Astrocyte of the spinal cord (primary cell): ENCODE measurements around the gene NKAPD1.
"Not testable (repeated sequence)": the region's sequence is repeated elsewhere in the genome, so short reads cannot be mapped to it uniquely, and the experiment has no call there.

ENCODE experiments used
- DNase-seq: peaks from one replicate; pipeline ENCODE4 v3.0.0; 2011; ENCODE audit warnings: low read depth, low spot score
- H3K4me3 ChIP-seq: 2 replicates; pipeline ENCODE4 v1.5.1; 2011; ENCODE audit warnings: low read depth, mild to moderate bottlenecking, low read length, moderate library complexity
- in situ Hi-C: cut with HindIII; loops from 2 replicates; pipeline ENCODE4 v1.10.0; 2017; ENCODE audit warnings: low sequenced_read_pairs
- TF ChIP-seq, protein P1 (sequence below): IDR thresholded peaks from 2 replicates; pipeline ENCODE4 v1.5.1; 2012; ENCODE audit warnings: low read depth, mild to moderate bottlenecking, low read length, inconsistent platforms

The NKAPD1 gene

DNA sequence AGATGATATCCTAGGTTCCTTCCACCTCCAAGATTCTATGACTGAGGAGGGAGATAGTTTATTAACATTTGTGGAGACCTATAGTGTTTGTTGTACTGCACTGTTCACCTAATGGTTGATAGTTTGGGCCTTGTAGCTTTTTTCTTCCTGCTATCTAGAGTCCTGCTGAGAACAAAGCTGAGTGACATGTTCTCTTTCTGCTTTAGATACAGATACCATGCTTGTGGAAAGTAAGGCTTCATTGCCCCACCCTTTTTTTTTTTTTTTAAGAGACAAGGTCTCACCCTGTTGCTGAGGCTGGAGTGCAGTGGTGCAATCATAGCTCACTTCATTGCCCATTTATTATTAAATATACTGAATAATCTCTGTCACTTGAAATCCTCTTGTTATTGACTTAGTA is 36.6 kb upstream of the NKAPD1 start:
- in situ Hi-C loops, result no loop called here
- TF ChIP-seq, protein P1, sequence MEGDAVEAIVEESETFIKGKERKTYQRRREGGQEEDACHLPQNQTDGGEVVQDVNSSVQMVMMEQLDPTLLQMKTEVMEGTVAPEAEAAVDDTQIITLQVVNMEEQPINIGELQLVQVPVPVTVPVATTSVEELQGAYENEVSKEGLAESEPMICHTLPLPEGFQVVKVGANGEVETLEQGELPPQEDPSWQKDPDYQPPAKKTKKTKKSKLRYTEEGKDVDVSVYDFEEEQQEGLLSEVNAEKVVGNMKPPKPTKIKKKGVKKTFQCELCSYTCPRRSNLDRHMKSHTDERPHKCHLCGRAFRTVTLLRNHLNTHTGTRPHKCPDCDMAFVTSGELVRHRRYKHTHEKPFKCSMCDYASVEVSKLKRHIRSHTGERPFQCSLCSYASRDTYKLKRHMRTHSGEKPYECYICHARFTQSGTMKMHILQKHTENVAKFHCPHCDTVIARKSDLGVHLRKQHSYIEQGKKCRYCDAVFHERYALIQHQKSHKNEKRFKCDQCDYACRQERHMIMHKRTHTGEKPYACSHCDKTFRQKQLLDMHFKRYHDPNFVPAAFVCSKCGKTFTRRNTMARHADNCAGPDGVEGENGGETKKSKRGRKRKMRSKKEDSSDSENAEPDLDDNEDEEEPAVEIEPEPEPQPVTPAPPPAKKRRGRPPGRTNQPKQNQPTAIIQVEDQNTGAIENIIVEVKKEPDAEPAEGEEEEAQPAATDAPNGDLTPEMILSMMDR, result no peak
- DNase-seq, result no peak
- H3K4me3 ChIP-seq, result no peak overlapping the region

GRCh38 chr11:112042161-112042960 is 31.7 kb upstream of the NKAPD1 start:
- in situ Hi-C loops, result no loop called here
- peak; percentile 65 for DNase-seq
- TF ChIP-seq, protein P1, result no peak

DNA sequence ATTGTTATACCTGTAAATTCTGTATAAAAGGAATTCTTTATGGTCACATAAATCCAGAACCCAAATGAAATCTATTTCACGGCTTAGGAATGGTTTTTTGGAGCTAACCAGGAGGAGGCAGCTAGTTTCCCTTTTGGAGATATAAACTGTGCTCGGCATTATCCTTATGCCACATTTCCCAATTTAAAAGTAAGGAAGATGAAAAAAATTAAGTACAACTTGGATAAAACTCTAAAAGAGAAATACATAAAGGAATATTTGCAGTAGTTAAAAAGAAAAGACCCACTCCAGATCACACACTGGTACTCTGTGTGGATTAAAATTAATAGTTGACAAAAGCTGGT is 31.2 kb upstream of the NKAPD1 start:
- H3K4me3 ChIP-seq, result no peak overlapping the region
- TF ChIP-seq, protein P1, result no peak
- DNase-seq, result no peak
- in situ Hi-C loops, result no loop called here

More at GRCh38 chr11:112042161-112042960, 31.7 kb upstream of the NKAPD1 start:
- H3K4me3 ChIP-seq, result no peak overlapping the region

- TF ChIP-seq, protein P1, result no peak
- no peak for DNase-seq
- no peak overlapping the region for H3K4me3 ChIP-seq
- in situ Hi-C loops, result no loop called here
Observed at GRCh38 chr11:112044961-112045360, 29.1 kb upstream of the NKAPD1 start.

DNA sequence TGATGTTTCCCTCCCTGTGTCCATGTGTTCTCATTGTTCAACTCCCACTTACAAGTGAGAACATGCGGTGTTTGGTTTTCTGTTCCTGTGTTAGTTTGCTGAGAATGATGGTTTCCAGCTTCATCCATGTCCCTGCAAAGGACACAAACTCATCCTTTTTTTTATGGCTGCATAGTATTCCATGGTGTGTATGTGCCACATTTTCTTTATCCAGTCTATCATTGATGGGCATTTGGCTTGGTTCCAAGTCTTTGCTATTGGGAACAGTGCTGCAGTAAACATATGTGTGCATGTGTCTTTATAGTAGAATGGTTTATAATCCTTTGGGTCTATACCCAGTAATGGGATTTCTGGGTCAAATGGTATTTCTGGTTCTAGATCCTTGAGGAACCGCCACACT is 27.5 kb upstream of the NKAPD1 start:
- DNase-seq, H3K4me3 ChIP-seq, in situ Hi-C loops: not testable (repeated sequence)

GRCh38 chr11:112048256-112048655 is 25.8 kb upstream of the NKAPD1 start:
- H3K4me3 ChIP-seq, DNase-seq, in situ Hi-C loops: not testable (repeated sequence)

GRCh38 chr11:112049777-112050176 is 24.3 kb upstream of the NKAPD1 start:
- in situ Hi-C loops, result no loop called here
- TF ChIP-seq, protein P1, result no peak
- H3K4me3 ChIP-seq, result no peak overlapping the region
- no peak for DNase-seq
